C4-2B (cell line): ENCODE data around the gene CDKN2A.

Source experiments
- CTCF ChIP-seq: fragments of 450-650 bp; conservative IDR thresholded peaks from 2 replicates; pipeline ENCODE4 v1.5.1; 2017; ENCODE audit warnings: mild to moderate bottlenecking
- ZFX ChIP-seq: fragments of 450-650 bp; IDR thresholded peaks from 2 replicates; pipeline ENCODE4 v1.6.1; 2017

GRCh38 chr9:21967702-21968101, 26.5 kb downstream of the CDKN2A start:
- TF ChIP-seq CTCF: no peak
- TF ChIP-seq ZFX: no peak
